Fibroblast of lung (primary cell): Measurements from ENCODE around the gene OPTC. TPM values are rescaled to one million over a fixed set of nuclear protein-coding genes. Genes with fewer than 3 reads are reported as not detected.

Source experiments
- DNase-seq, 2 donors: peaks; one replicate each; pipeline versions ENCODE4 v3.0.0 to v3.0.0-alpha.2; 2010; ENCODE audit warnings: low read depth in 2 of 2
- H2AFZ ChIP-seq: 2 replicates; pipeline ENCODE4 v1.5.1; 2012; ENCODE audit warnings: low read length, control low read depth, inconsistent platforms
- H3K27ac ChIP-seq: 2 replicates; pipeline ENCODE4 v1.5.1; 2011; ENCODE audit warnings: low read length, control low read depth; ENCODE audit not compliant: insufficient read depth
- H3K27me3 ChIP-seq: 2 replicates; pipeline ENCODE4 v1.5.1; 2011; ENCODE audit warnings: mild to moderate bottlenecking, low read length; ENCODE audit not compliant: control insufficient read depth, insufficient read depth
- H3K36me3 ChIP-seq: 2 replicates; pipeline ENCODE4 v1.5.1; 2011; ENCODE audit warnings: low read length; ENCODE audit not compliant: control insufficient read depth, insufficient read depth
- H3K4me1 ChIP-seq: 2 replicates; pipeline ENCODE4 v1.5.1; 2011; ENCODE audit warnings: low read length; ENCODE audit not compliant: control insufficient read depth, insufficient read depth; ENCODE audit errors: extremely low read depth
- H3K4me2 ChIP-seq: 2 replicates; pipeline ENCODE4 v1.5.1; 2011; ENCODE audit warnings: low read length, control low read depth; ENCODE audit not compliant: insufficient read depth; ENCODE audit errors: extremely low read depth
- H3K4me3 ChIP-seq, 4 experiments: fragments of 200-600 bp in 1 of 4; sonication (generic) in 1 of 4; replicated peaks in 1 of 4; 2 replicates each; pipeline ENCODE4 v1.5.1; 2011 to 2016; ENCODE audit warnings: low read length in 4 of 4, low read depth in 3 of 4, mild to moderate bottlenecking in 3 of 4, control low read depth in 2 of 4, inconsistent platforms in 1 of 4, mixed read lengths in 1 of 4; ENCODE audit not compliant: insufficient read depth in 1 of 4; ENCODE audit errors: control extremely low read depth in 1 of 4
- H3K79me2 ChIP-seq: 2 replicates; pipeline ENCODE4 v1.5.1; 2012; ENCODE audit warnings: mild to moderate bottlenecking, low read length, inconsistent platforms; ENCODE audit not compliant: control insufficient read depth, insufficient read depth
- H3K9ac ChIP-seq: 2 replicates; pipeline ENCODE4 v1.5.1; 2011; ENCODE audit warnings: mild to moderate bottlenecking, low read length, control low read depth; ENCODE audit not compliant: insufficient read depth
- H3K9me3 ChIP-seq: 2 replicates; pipeline ENCODE4 v1.5.1; 2012; ENCODE audit warnings: low read depth, low read length; ENCODE audit not compliant: control insufficient read depth, insufficient read depth
- H4K20me1 ChIP-seq: 2 replicates; pipeline ENCODE4 v1.5.1; 2011; ENCODE audit warnings: low read length; ENCODE audit not compliant: control insufficient read depth, insufficient read depth; ENCODE audit errors: extremely low read depth
- EZH2 ChIP-seq: IDR thresholded peaks from 2 replicates; pipeline ENCODE4 v1.5.1; 2012; ENCODE audit warnings: low read length, control low read depth, mild to moderate bottlenecking; ENCODE audit errors: missing control alignments
- polyA plus RNA-seq, 2 donors: library from polyadenylated mRNA; depleted of rRNA in 1 of 2; stranded (reverse) in 1 of 2; unstranded in 1 of 2; fragments of >200 nt; gene quantifications; 2 replicates each; pipeline ENCODE4 v1.2.1, GENCODE V29; 2011 to 2012; ENCODE audit warnings: missing spikeins in 1 of 2
- total RNA-seq: library from RNA; depleted of rRNA; stranded (reverse); fragments of >200 nt; gene quantifications from 2 replicates; pipeline ENCODE4 v1.2.1, GENCODE V29; 2014
- TF ChIP-seq, protein P1 (sequence below), 2 donors: IDR thresholded peaks in 1 of 2; conservative IDR thresholded peaks in 1 of 2; 1 replicate in 1 of 2; 2 replicates in 1 of 2; pipeline ENCODE4 v1.5.1; 2011 to 2012; ENCODE audit warnings: low read length in 2 of 2, control low read depth in 1 of 2, inconsistent platforms in 1 of 2, low read depth in 1 of 2, mild to moderate bottlenecking in 1 of 2

OPTC gene
- total and polyA plus RNA-seq, 2 donors (not counting 1 experiment from before 2014, with no cell fraction given) = not detected

DNA sequence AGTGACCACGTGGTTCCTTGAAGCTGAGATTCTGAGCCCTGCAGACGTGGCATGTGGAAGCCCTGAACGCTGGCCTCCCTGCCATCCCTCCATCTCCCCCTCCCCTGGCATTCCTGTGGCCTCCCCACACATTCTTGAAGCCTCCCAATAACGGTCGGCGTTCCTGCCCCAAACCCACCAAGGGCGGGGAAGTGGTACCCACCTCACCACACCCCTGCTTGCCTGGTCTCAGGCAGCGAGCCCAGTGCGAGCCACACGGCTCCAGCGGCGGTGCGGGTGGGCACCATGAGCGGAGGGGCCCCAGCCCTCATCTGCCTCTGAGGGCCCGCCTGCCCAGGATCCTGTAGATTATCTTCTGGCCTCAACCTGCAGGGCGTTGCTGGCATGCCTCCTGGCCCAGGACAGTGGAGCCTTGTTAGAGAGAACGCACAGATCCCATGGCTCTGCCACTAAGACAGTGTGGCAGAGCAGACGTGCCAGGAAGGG, 38.9 kb upstream of the OPTC start:
- Histone ChIP-seq H3K4me1 (peaks cover 2% of the 10 kb centered on the region), H3K36me3 (no peaks in the 10 kb centered on the region), H2AFZ (no peak overlapping the region), H3K9ac (no peak overlapping the region), H4K20me1 (no peaks in the 10 kb centered on the region), H3K27ac (no peak overlapping the region), H3K27me3 (peaks cover 6% of the 10 kb centered on the region), H3K4me3 (no peak overlapping the region), H3K79me2 (no peaks in the 10 kb centered on the region), H3K4me2 (no peak overlapping the region), H3K9me3 (no peaks in the 10 kb centered on the region)
- peak in 1 of 2 donors; percentile 37 for DNase-seq
- TF ChIP-seq, protein P1, sequence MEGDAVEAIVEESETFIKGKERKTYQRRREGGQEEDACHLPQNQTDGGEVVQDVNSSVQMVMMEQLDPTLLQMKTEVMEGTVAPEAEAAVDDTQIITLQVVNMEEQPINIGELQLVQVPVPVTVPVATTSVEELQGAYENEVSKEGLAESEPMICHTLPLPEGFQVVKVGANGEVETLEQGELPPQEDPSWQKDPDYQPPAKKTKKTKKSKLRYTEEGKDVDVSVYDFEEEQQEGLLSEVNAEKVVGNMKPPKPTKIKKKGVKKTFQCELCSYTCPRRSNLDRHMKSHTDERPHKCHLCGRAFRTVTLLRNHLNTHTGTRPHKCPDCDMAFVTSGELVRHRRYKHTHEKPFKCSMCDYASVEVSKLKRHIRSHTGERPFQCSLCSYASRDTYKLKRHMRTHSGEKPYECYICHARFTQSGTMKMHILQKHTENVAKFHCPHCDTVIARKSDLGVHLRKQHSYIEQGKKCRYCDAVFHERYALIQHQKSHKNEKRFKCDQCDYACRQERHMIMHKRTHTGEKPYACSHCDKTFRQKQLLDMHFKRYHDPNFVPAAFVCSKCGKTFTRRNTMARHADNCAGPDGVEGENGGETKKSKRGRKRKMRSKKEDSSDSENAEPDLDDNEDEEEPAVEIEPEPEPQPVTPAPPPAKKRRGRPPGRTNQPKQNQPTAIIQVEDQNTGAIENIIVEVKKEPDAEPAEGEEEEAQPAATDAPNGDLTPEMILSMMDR (conservative IDR thresholded peaks at IDR 0.05 in 1 of 2, IDR thresholded peaks at IDR 0.05 in 1 of 2; ENCODE audit: low read depth in 1 of 2, low read length in 2 of 2) = no peak
- TF ChIP-seq EZH2 = no peak

DNA sequence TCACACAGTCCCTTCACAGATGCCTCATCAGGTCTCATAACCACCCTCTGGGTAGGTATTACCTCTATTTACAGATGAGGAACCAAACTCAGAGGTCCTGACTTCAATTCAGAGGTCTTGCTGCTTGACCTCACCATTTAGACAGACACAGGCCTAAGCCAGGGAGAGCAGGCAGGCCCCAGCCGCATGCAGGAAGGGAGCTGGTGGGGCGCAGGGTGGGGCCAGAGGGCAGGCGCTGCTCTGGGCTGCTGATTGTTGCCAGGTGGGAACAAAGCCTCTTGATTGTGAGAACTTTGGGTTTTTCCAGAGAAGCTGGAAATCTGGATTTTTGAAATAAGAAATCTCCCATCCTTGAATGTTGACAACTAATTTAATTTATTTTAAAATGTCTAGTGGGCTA, 38.2 kb upstream of the OPTC start:
- no peak for DNase-seq
- no peaks in the 10 kb centered on the region for H4K20me1 ChIP-seq
- H3K4me1 ChIP-seq = no peaks in the 10 kb centered on the region
- H3K27me3 ChIP-seq = peaks cover 2% of the 10 kb centered on the region
- no peaks in the 10 kb centered on the region for H3K36me3 ChIP-seq
- H3K4me2 ChIP-seq = no peak overlapping the region
- H3K9ac ChIP-seq = no peak overlapping the region
- H2AFZ ChIP-seq = no peak overlapping the region
- no peaks in the 10 kb centered on the region for H3K79me2 ChIP-seq
- no peaks in the 10 kb centered on the region for H3K9me3 ChIP-seq
- TF ChIP-seq, protein P1 (conservative IDR thresholded peaks at IDR 0.05 in 1 of 2, IDR thresholded peaks at IDR 0.05 in 1 of 2; ENCODE audit: low read depth in 1 of 2, low read length in 2 of 2) = no peak
- no peak for TF ChIP-seq EZH2
- H3K4me3 ChIP-seq = no peak overlapping the region
- no peak overlapping the region for H3K27ac ChIP-seq

DNA sequence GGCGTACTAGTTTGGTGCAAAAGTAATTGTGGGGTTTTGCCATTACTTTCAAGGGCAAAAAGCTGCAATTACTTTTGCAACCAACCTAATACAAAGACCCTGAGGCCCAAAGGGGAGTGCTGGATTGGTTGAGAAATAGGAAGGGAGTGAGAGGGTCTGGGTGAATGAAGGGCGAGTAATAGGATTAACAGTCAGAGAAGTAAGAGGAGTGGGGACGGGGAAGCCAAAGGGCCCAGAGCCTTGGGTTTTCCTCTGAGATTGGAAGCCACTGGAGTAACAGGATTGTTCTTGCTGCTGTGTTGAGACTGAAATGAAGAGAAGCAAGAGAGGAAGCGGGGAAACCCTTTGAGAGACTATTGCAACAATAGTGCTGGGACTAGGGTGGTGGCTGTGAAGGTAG, 37.4 kb upstream of the OPTC start:
- no peak overlapping the region for H3K4me3 ChIP-seq
- no peaks in the 10 kb centered on the region for H3K4me1 ChIP-seq
- H4K20me1 ChIP-seq = no peaks in the 10 kb centered on the region
- no peak overlapping the region for H3K27ac ChIP-seq
- no peak for DNase-seq
- no peaks in the 10 kb centered on the region for H3K9me3 ChIP-seq
- no peak overlapping the region for H3K9ac ChIP-seq
- H3K79me2 ChIP-seq = no peaks in the 10 kb centered on the region
- H3K27me3 ChIP-seq = peaks cover 2% of the 10 kb centered on the region
- no peaks in the 10 kb centered on the region for H3K36me3 ChIP-seq
- H3K4me2 ChIP-seq = no peak overlapping the region
- no peak overlapping the region for H2AFZ ChIP-seq
- TF ChIP-seq, protein P1 (conservative IDR thresholded peaks at IDR 0.05 in 1 of 2, IDR thresholded peaks at IDR 0.05 in 1 of 2; ENCODE audit: low read depth in 1 of 2, low read length in 2 of 2) = no peak
